Measurements from ENCODE around the gene NOC2L. TPM values are rescaled to one million over a fixed set of nuclear protein-coding genes. Genes with fewer than 3 reads are reported as not detected.

The NOC2L gene
- total and polyA plus RNA-seq, 2 donors (not counting 1 experiment from before 2014, with no cell fraction given) = 34.1 to 61.1 TPM

DNA sequence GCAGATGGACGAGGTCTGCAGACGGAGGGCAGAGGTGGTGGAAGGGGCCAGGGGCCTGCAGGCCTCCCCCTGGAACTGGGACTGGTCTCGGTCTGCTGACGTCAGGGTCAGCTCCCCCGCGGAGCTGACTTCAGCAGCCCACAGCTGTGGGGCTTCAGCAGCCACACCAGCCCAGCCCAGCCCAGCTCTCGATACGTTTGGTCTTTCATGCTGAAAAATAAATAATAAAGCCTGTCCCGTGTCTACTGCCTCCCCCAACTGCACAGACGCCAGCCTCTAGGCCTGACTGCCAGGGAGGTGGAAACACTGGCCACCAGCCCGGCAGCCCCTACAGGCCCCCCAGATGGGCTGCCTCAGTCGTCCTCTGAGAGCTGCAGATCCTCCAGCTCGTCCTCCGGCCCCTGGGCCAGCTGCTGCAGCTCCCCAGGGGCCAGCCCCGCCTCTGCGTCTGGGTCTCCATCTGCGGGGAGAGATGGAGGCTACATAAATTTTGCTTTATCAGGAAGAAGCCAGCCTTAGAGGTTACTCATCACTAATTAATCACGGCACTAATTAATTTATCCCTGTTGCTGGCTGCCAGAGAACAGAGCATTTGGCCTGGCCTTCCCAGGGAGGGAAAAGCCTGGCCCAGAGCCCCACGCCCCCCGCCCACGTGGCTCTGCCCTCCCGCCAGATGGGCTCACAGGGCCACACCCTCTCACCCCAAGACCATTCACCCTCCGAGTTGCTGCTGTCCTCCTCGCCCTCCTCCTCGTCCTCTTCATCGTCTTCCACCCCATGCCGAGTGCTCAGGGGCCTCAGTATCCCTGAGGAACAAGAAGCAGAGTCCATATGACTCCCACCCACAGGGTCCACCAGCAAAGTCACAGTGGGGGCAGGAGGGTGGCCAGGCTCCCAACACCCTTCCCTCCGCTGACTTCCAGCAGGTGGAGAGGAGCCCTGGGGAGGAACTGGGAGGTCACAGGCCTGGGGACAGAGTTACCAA is 14.4 kb downstream of the NOC2L start:
- Histone ChIP-seq H4K20me1 (ENCODE audit: control insufficient read depth, extremely low read depth, insufficient read depth, low read length) (no peaks in the 10 kb centered on the region), H3K4me3 (replicated peaks in 1 of 4; ENCODE audit: control extremely low read depth in 1 of 4, insufficient read depth in 1 of 4, low read depth in 3 of 4, low read length in 4 of 4) (no peak overlapping the region), H3K27me3 (ENCODE audit: control insufficient read depth, insufficient read depth, low read length) (no peaks in the 10 kb centered on the region), H3K4me1 (ENCODE audit: control insufficient read depth, extremely low read depth, insufficient read depth, low read length) (peaks cover 24% of the 10 kb centered on the region), H3K4me2 (ENCODE audit: extremely low read depth, insufficient read depth, low read length) (no peak overlapping the region), H3K9ac (ENCODE audit: insufficient read depth, low read length) (no peak overlapping the region), H3K9me3 (ENCODE audit: control insufficient read depth, insufficient read depth, low read depth, low read length) (no peaks in the 10 kb centered on the region), H3K27ac (ENCODE audit: insufficient read depth, low read length) (peak overlapping the region; percentile 72), H3K79me2 (ENCODE audit: control insufficient read depth, insufficient read depth, low read length) (no peaks in the 10 kb centered on the region), H3K36me3 (ENCODE audit: control insufficient read depth, insufficient read depth, low read length) (peaks cover 21% of the 10 kb centered on the region), H2AFZ (ENCODE audit: low read length) (no peak overlapping the region)
- no peak for TF ChIP-seq EZH2 (IDR thresholded peaks at IDR 0.05; ENCODE audit: low read length, missing control alignments)
- TF ChIP-seq, protein P1, sequence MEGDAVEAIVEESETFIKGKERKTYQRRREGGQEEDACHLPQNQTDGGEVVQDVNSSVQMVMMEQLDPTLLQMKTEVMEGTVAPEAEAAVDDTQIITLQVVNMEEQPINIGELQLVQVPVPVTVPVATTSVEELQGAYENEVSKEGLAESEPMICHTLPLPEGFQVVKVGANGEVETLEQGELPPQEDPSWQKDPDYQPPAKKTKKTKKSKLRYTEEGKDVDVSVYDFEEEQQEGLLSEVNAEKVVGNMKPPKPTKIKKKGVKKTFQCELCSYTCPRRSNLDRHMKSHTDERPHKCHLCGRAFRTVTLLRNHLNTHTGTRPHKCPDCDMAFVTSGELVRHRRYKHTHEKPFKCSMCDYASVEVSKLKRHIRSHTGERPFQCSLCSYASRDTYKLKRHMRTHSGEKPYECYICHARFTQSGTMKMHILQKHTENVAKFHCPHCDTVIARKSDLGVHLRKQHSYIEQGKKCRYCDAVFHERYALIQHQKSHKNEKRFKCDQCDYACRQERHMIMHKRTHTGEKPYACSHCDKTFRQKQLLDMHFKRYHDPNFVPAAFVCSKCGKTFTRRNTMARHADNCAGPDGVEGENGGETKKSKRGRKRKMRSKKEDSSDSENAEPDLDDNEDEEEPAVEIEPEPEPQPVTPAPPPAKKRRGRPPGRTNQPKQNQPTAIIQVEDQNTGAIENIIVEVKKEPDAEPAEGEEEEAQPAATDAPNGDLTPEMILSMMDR (conservative IDR thresholded peaks at IDR 0.05 in 1 of 2, IDR thresholded peaks at IDR 0.05 in 1 of 2; ENCODE audit: low read depth in 1 of 2, low read length in 2 of 2) = no peak
- peak; percentile 71 to 95 for DNase-seq (ENCODE audit: low read depth in 2 of 2)

DNA sequence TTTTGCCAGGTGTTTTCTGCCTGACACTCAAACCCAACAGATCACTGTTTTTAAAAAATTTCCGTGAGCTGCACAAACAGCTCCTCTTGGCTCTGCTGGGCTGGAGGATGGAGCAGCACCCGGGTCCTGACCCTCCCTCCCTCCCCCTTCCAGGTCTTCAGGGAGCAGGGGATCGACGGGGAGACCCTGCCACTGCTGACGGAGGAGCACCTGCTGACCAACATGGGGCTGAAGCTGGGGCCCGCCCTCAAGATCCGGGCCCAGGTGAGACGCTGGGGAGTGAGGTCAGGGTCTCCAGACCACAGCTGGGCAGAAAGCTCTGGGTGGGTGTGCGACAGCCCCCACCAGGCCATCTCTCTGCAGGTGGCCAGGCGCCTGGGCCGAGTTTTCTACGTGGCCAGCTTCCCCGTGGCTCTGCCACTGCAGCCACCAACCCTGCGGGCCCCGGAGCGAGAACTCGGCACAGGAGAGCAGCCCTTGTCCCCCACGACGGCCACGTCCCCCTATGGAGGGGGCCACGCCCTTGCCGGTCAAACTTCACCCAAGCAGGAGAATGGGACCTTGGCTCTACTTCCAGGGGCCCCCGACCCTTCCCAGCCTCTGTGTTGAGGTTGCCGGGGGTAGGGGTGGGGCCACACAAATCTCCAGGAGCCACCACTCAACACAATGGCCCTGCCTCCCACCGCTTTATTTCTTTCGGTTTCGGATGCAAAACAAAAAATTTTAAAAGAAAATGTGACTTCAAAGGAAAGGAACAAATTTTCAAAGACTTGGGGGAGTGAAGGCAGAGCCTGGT is 15.3 kb downstream of the NOC2L start:
- no peaks in the 10 kb centered on the region for H4K20me1 ChIP-seq (ENCODE audit: control insufficient read depth, extremely low read depth, insufficient read depth, low read length)
- no peaks in the 10 kb centered on the region for H3K27me3 ChIP-seq (ENCODE audit: control insufficient read depth, insufficient read depth, low read length)
- H3K36me3 ChIP-seq (ENCODE audit: control insufficient read depth, insufficient read depth, low read length) = peaks cover 19% of the 10 kb centered on the region
- H3K9me3 ChIP-seq (ENCODE audit: control insufficient read depth, insufficient read depth, low read depth, low read length) = no peaks in the 10 kb centered on the region
- no peak overlapping the region for H3K4me3 ChIP-seq (replicated peaks in 1 of 4; ENCODE audit: control extremely low read depth in 1 of 4, insufficient read depth in 1 of 4, low read depth in 3 of 4, low read length in 4 of 4)
- peak overlapping the region; percentile 71 for H3K4me2 ChIP-seq (ENCODE audit: extremely low read depth, insufficient read depth, low read length)
- no peaks in the 10 kb centered on the region for H3K79me2 ChIP-seq (ENCODE audit: control insufficient read depth, insufficient read depth, low read length)
- TF ChIP-seq EZH2 (IDR thresholded peaks at IDR 0.05; ENCODE audit: low read length, missing control alignments) = no peak
- TF ChIP-seq, protein P1 (conservative IDR thresholded peaks at IDR 0.05 in 1 of 2, IDR thresholded peaks at IDR 0.05 in 1 of 2; ENCODE audit: low read depth in 1 of 2, low read length in 2 of 2) = no peak
- peaks cover 24% of the 10 kb centered on the region for H3K4me1 ChIP-seq (ENCODE audit: control insufficient read depth, extremely low read depth, insufficient read depth, low read length)
- H3K27ac ChIP-seq (ENCODE audit: insufficient read depth, low read length) = peak overlapping the region; percentile 72
- DNase-seq (ENCODE audit: low read depth in 2 of 2) = no peak
- H2AFZ ChIP-seq (ENCODE audit: low read length) = no peak overlapping the region
- peak overlapping the region; percentile 30 for H3K9ac ChIP-seq (ENCODE audit: insufficient read depth, low read length)
